ENCODE measurements around the gene PTP4A2.

- TF ChIP-seq, protein P1, sequence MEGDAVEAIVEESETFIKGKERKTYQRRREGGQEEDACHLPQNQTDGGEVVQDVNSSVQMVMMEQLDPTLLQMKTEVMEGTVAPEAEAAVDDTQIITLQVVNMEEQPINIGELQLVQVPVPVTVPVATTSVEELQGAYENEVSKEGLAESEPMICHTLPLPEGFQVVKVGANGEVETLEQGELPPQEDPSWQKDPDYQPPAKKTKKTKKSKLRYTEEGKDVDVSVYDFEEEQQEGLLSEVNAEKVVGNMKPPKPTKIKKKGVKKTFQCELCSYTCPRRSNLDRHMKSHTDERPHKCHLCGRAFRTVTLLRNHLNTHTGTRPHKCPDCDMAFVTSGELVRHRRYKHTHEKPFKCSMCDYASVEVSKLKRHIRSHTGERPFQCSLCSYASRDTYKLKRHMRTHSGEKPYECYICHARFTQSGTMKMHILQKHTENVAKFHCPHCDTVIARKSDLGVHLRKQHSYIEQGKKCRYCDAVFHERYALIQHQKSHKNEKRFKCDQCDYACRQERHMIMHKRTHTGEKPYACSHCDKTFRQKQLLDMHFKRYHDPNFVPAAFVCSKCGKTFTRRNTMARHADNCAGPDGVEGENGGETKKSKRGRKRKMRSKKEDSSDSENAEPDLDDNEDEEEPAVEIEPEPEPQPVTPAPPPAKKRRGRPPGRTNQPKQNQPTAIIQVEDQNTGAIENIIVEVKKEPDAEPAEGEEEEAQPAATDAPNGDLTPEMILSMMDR (IDR thresholded peaks at IDR 0.05; ENCODE audit: control extremely low read depth in 1 of 3, insufficient read depth in 1 of 3, low read depth in 1 of 3, low read length in 3 of 3): no peak
- TF ChIP-seq RXRA (IDR thresholded peaks at IDR 0.05; ENCODE audit: insufficient read depth, low read depth, low read length) (no peak), SP1 (IDR thresholded peaks at IDR 0.05; ENCODE audit: low read depth, low read length) (no peak), BACH1 (IDR thresholded peaks at IDR 0.05; ENCODE audit: low read length) (no peak), POLR2A (IDR thresholded peaks at IDR 0.05; ENCODE audit: control extremely low read depth in 1 of 2, low read depth in 2 of 2, low read length in 2 of 2) (no peak), CTBP2 (IDR thresholded peaks at IDR 0.05; ENCODE audit: borderline replicate concordance, insufficient read depth, insufficient read length, low read length) (no peak), TAF7 (optimal IDR thresholded peaks at IDR 0.05; ENCODE audit: borderline replicate concordance, low read depth, low read length) (no peak), SIN3A (conservative IDR thresholded peaks at IDR 0.05 in 1 of 2, IDR thresholded peaks at IDR 0.05 in 1 of 2; ENCODE audit: low read depth in 1 of 2, low read length in 2 of 2) (no peak), KDM1A (IDR thresholded peaks at IDR 0.05; ENCODE audit: borderline replicate concordance, low read length) (no peak), POLR2AphosphoS5 (IDR thresholded peaks at IDR 0.05; ENCODE audit: low read depth, low read length) (no peak)
Measured at GRCh38 chr1:31931593-31932225, 6.5 kb downstream of the PTP4A2 start.
